Effector CD4-positive, alpha-beta T cell (primary cell): ENCODE measurements around the gene SDHA.
"Not testable (repeated sequence)": the region's sequence is repeated elsewhere in the genome, so short reads cannot be mapped to it uniquely, and the experiment has no call there.

Experiments
- DNase-seq: peaks from one replicate; pipeline ENCODE4 v3.0.0-alpha.2; 2020

SDHA gene

DNA sequence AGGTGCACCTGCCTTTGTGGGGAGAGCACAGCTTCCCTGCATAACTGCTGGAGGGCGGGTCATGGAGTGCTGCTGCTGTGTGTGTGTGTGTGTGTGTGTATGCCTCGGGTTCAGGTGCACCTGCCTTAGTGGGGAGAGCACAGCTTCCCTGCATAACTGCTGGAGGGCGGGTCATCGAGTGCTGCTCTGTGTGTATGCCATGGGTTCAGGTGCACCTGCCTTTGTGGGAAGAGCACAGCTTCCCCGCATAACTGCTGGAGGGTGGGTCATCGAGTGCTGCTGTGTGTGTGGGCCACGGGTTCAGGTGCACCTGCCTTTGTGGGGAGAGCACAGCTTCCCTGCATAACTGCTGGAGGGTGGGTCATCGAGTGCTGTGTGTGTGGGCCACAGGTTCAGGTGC, 84.3 kb downstream of the SDHA start:
- DNase-seq: not testable (repeated sequence)

DNA sequence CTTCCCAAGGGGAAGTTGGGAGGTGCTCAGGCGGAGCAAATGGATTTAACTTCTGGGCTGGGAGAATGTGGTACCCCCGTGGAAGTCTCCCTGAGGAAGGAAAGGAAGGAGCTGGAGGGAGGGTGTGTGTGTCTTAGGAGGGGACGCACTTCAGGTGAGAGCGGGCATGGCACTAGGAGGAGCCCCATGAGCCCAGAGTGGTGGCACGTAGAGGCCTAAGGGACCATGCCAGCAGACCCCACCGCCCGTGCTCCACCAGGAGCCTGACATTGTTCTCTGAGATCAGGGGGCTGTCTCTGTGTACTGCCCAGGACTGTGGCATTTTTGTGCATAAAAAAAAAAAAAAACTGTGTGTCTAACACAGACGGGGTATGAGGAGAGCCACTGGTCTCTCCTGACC, 84.8 kb downstream of the SDHA start:
- no peak for DNase-seq

DNA sequence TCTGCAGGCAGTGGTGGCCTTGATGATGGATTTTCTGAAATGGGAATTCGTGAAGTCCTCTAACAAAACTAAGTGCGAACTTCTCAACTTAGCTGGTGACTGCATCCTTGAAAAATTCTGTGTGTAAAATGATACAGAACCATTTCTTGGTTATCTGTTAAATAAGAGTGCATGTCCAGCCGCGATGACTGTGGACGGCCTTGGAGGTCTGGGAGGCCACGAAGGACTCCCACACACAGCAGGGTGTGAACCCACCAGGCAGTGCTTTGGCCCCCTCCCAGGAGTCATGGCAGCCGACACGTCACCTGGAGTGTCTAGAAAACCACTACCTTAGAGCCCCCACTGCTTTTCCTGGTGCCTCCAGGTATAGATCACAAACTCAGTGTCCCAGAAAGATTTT, 85.6 kb downstream of the SDHA start:
- not testable (repeated sequence) for DNase-seq

GRCh38 chr5:305050-305449, 86.9 kb downstream of the SDHA start:
- DNase-seq: no peak

DNA sequence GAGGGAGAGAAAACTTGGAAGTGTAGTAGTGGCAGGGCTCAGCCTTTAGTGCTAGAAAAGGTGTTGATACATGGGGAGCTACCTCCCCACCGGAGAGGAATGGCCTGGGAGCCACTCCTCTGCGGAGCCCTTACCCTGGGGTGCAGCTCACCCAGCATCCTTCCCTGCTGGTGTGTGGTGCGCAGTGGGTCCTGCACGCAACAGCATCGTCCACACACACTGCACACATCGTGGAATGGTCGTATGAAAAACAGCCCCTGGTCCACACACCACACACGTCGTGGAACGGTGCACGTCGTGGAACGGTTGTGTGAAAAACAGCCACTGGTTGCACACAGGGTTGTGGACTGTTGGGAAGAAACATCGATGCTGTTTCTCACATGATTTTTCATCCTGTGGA, 87.3 kb downstream of the SDHA start:
- DNase-seq: no peak

GRCh38 chr5:306011-306805, 88.1 kb downstream of the SDHA start:
- DNase-seq: no peak
